ENCODE measurements around the gene METTL25B.

Gene METTL25B

GRCh38 chr1:156727926-156728598 lies at the start of gene METTL25B:
METTL25B (plus strand) TSS chr1:156728469; CDS start chr1:156729105, 636 bp downstream.
- Histone ChIP-seq H3K9me3 (ENCODE audit: control insufficient read depth, insufficient read depth, low read length) (no peaks in the 10 kb centered on the region), H3K27ac (ENCODE audit: low read depth, low read length) (peak within 1 kb of the TSS; percentile 73), H3F3A (ENCODE audit: control insufficient read depth, insufficient read depth) (peaks cover 27% of the 10 kb centered on the region), H4K20me1 (ENCODE audit: control insufficient read depth, insufficient read depth, low read depth, low read length) (peaks cover 29% of the 10 kb centered on the region), H3K36me3 (ENCODE audit: control insufficient read depth, low read length) (peaks cover 81% of the 10 kb centered on the region), H3K4me1 (ENCODE audit: control insufficient read depth, low read length) (peaks cover 36% of the 10 kb centered on the region), H3K27me3 (ENCODE audit: control insufficient read depth, low read length) (no peaks in the 10 kb centered on the region), H3K4me3 (ENCODE audit: low read length) (peak within 1 kb of the TSS; percentile 97), H3K4me2 (ENCODE audit: low read length) (peak within 1 kb of the TSS; percentile 92), H3K79me2 (ENCODE audit: control insufficient read depth, low read length) (peaks cover 74% of the 10 kb centered on the region), H3K9me2 (replicated peaks; ENCODE audit: control insufficient read depth, low read length) (no peaks in the 10 kb centered on the region)
- TF ChIP-seq EZH2phosphoT487 (IDR thresholded peaks at IDR 0.05; ENCODE audit: borderline replicate concordance, low read length), result no peak

GRCh38 chr1:156680056-156680455 lies 48.2 kb upstream of the METTL25B start:
- H3K79me2 ChIP-seq (ENCODE audit: control insufficient read depth, low read length), result no peaks in the 10 kb centered on the region
- H3K27ac ChIP-seq (ENCODE audit: low read depth, low read length), result no peak overlapping the region
- no peak overlapping the region for H3K4me3 ChIP-seq (ENCODE audit: low read length)
- TF ChIP-seq, protein P1, sequence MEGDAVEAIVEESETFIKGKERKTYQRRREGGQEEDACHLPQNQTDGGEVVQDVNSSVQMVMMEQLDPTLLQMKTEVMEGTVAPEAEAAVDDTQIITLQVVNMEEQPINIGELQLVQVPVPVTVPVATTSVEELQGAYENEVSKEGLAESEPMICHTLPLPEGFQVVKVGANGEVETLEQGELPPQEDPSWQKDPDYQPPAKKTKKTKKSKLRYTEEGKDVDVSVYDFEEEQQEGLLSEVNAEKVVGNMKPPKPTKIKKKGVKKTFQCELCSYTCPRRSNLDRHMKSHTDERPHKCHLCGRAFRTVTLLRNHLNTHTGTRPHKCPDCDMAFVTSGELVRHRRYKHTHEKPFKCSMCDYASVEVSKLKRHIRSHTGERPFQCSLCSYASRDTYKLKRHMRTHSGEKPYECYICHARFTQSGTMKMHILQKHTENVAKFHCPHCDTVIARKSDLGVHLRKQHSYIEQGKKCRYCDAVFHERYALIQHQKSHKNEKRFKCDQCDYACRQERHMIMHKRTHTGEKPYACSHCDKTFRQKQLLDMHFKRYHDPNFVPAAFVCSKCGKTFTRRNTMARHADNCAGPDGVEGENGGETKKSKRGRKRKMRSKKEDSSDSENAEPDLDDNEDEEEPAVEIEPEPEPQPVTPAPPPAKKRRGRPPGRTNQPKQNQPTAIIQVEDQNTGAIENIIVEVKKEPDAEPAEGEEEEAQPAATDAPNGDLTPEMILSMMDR (IDR thresholded peaks at IDR 0.05; ENCODE audit: low read depth, low read length, poor library complexity, severe bottlenecking), result no peak
- TF ChIP-seq EZH2phosphoT487 (IDR thresholded peaks at IDR 0.05; ENCODE audit: borderline replicate concordance, low read length), result no peak
- H3K9me3 ChIP-seq (ENCODE audit: control insufficient read depth, insufficient read depth, low read length), result no peaks in the 10 kb centered on the region
- H4K20me1 ChIP-seq (ENCODE audit: control insufficient read depth, insufficient read depth, low read depth, low read length), result no peaks in the 10 kb centered on the region
- no peaks in the 10 kb centered on the region for H3K9me2 ChIP-seq (replicated peaks; ENCODE audit: control insufficient read depth, low read length)
- H3K4me1 ChIP-seq (ENCODE audit: control insufficient read depth, low read length), result peaks cover 28% of the 10 kb centered on the region
- H3K36me3 ChIP-seq (ENCODE audit: control insufficient read depth, low read length), result no peaks in the 10 kb centered on the region
- H3K27me3 ChIP-seq (ENCODE audit: control insufficient read depth, low read length), result peaks cover 72% of the 10 kb centered on the region
- H3K4me2 ChIP-seq (ENCODE audit: low read length), result no peak overlapping the region
- H3F3A ChIP-seq (ENCODE audit: control insufficient read depth, insufficient read depth), result 0 out of 2 replicates have a peak, but pooled peaks cover 3% of the 10 kb centered on the region

- Histone ChIP-seq H3K79me2 (ENCODE audit: control insufficient read depth, low read length) (no peaks in the 10 kb centered on the region), H3K4me3 (ENCODE audit: low read length) (no peak overlapping the region), H3K4me1 (ENCODE audit: control insufficient read depth, low read length) (peaks cover 28% of the 10 kb centered on the region), H3F3A (ENCODE audit: control insufficient read depth, insufficient read depth) (0 out of 2 replicates have a peak, but pooled peaks cover 3% of the 10 kb centered on the region), H3K27me3 (ENCODE audit: control insufficient read depth, low read length) (peaks cover 60% of the 10 kb centered on the region), H3K9me3 (ENCODE audit: control insufficient read depth, insufficient read depth, low read length) (no peaks in the 10 kb centered on the region), H3K9me2 (replicated peaks; ENCODE audit: control insufficient read depth, low read length) (no peaks in the 10 kb centered on the region), H3K4me2 (ENCODE audit: low read length) (no peak overlapping the region), H4K20me1 (ENCODE audit: control insufficient read depth, insufficient read depth, low read depth, low read length) (no peaks in the 10 kb centered on the region), H3K27ac (ENCODE audit: low read depth, low read length) (no peak overlapping the region), H3K36me3 (ENCODE audit: control insufficient read depth, low read length) (no peaks in the 10 kb centered on the region)
- TF ChIP-seq, protein P1 (IDR thresholded peaks at IDR 0.05; ENCODE audit: low read depth, low read length, poor library complexity, severe bottlenecking), result no peak
- TF ChIP-seq EZH2phosphoT487 (IDR thresholded peaks at IDR 0.05; ENCODE audit: borderline replicate concordance, low read length), result no peak
These were observed 46.9 kb upstream of the METTL25B start for GRCh38 chr1:156681196-156681960.
